T-cell (primary cell): ENCODE measurements around the gene OSBPL10. TPM values are rescaled to one million over a fixed set of nuclear protein-coding genes. Genes with fewer than 3 reads are reported as not detected.

ENCODE experiments used
- ATAC-seq, 4 experiments: fragments of 200-7000 bp in 3 of 4; fragments of 150-1000 bp in 1 of 4; cut with Tn5 transposase; replicated peaks in 1 of 4; 1 replicate in 3 of 4; 2 replicates in 1 of 4; pipeline ENCODE4 v1.10.0; 2021; ENCODE audit warnings: moderate library complexity in 3 of 4, mild to moderate bottlenecking in 2 of 4, moderate number of reproducible peaks in 1 of 4
- CTCF ChIA-PET, 2 donors: fragments of 300-600 bp; sonication (Branson Sonifier 250); formaldehyde crosslinking; loops; one replicate each; lab custom pipeline; 2022; ENCODE audit warnings: antibody characterized with exemption in 2 of 2; lab: Charles Lee
- POLR2A ChIA-PET, 2 donors: fragments of 300-600 bp; sonication (Branson Sonifier 250); formaldehyde crosslinking; loops; one replicate each; lab custom pipeline; 2022; ENCODE audit warnings: antibody characterized with exemption in 2 of 2; lab: Charles Lee
- DNase-seq, 35 experiments: peaks; one replicate each; pipeline versions ENCODE4 v3.0.0 to v3.0.0-alpha.2; 2013 to 2023
- H3K27ac ChIP-seq: one replicate; pipeline ENCODE4 v1.5.1; 2013; ENCODE audit warnings: low read length
- H3K27me3 ChIP-seq, 2 experiments: replicated peaks in 1 of 2; 1 replicate in 1 of 2; 2 replicates in 1 of 2; pipeline versions ENCODE4 v1.6.1 to v1.7.0; 2013; ENCODE audit warnings: low read length in 1 of 2, mixed read lengths in 1 of 2; ENCODE audit not compliant: control insufficient read depth in 2 of 2, insufficient read depth in 2 of 2; ENCODE audit errors: extremely low read depth in 1 of 2
- H3K36me3 ChIP-seq, 2 donors: 1 replicate in 1 of 2; 2 replicates in 1 of 2; pipeline versions ENCODE4 v1.6.1 to v1.7.0; 2013; ENCODE audit warnings: low read length in 1 of 2; ENCODE audit not compliant: control insufficient read depth in 2 of 2, insufficient read depth in 1 of 2; ENCODE audit errors: extremely low read depth in 1 of 2
- H3K4me1 ChIP-seq, 2 experiments: 1 replicate in 1 of 2; 2 replicates in 1 of 2; pipeline versions ENCODE4 v1.6.1 to v1.7.0; 2013; ENCODE audit warnings: low read length in 2 of 2, mixed read lengths in 1 of 2; ENCODE audit not compliant: insufficient read depth in 2 of 2, control insufficient read depth in 1 of 2; ENCODE audit errors: extremely low read depth in 1 of 2
- H3K4me3 ChIP-seq, 2 donors: 1 replicate in 1 of 2; 2 replicates in 1 of 2; pipeline versions ENCODE4 v1.5.1 to v1.7.0; 2013; ENCODE audit warnings: mild to moderate bottlenecking in 2 of 2, low read length in 1 of 2, moderate library complexity in 1 of 2; ENCODE audit not compliant: control insufficient read depth in 1 of 2; ENCODE audit errors: extremely low read depth in 1 of 2
- H3K9me3 ChIP-seq: 2 replicates; pipeline ENCODE4 v1.7.0; 2013
- H3K27ac Mint-ChIP-seq, 2 donors: one replicate each; pipeline ENCODE4 v1.8.0; 2020 to 2021; ENCODE audit warnings: mild to moderate bottlenecking in 2 of 2, mixed read lengths in 2 of 2
- H3K27me3 Mint-ChIP-seq, 2 donors: one replicate each; pipeline ENCODE4 v1.8.0; 2021 to 2022; ENCODE audit warnings: mixed read lengths in 2 of 2
- H3K36me3 Mint-ChIP-seq: one replicate; pipeline ENCODE4 v1.8.0; 2021; ENCODE audit warnings: mixed read lengths
- H3K4me1 Mint-ChIP-seq, 3 donors: one replicate each; pipeline ENCODE4 v1.8.0; 2020 to 2022; ENCODE audit warnings: mixed read lengths in 3 of 3, mild to moderate bottlenecking in 1 of 3
- H3K4me3 Mint-ChIP-seq, 3 donors: one replicate each; pipeline ENCODE4 v1.8.0; 2020 to 2022; ENCODE audit warnings: mild to moderate bottlenecking in 3 of 3, mixed read lengths in 3 of 3, moderate library complexity in 3 of 3
- H3K9me3 Mint-ChIP-seq, 3 donors: one replicate each; pipeline ENCODE4 v1.8.0; 2020 to 2022; ENCODE audit warnings: mixed read lengths in 3 of 3
- WGBS: methylation state at CpG from one replicate; pipeline ENCODE4 v1.1.5; 2013; ENCODE audit warnings: missing lambda C conversion rate; ENCODE audit not compliant: insufficient coverage; 5-methylcytosine and 5-hydroxymethylcytosine counted together
- total RNA-seq, 35 experiments: library from RNA in 6 of 35; stranded (reverse) in 6 of 35; fragments of 120-200 nt in 1 of 35; gene quantifications; one replicate each; pipeline versions ENCODE4 v1.2.1 to v1.2.4 and lab custom pipeline; 2013 to 2026

Gene OSBPL10
- total RNA-seq, 5 donors from 2014 or later (not counting 1 experiment from before 2014, with no cell fraction given) = 0.77 to 10.4 (median 2.1) TPM

GRCh38 chr3:31713816-31714215 lies 267.2 kb downstream of the OSBPL10 start:
- ChIA-PET CTCF (interaction anchor here in 1 of 2 donors (0.8 kb wide), 1 partner anchor 1180 kb away, joined by 3 read pairs; no protein-coding TSS in a partner anchor), POLR2A (no interaction called here)
- H3K27me3 Mint-ChIP-seq = peaks cover 5 to 6% of the 10 kb centered on the region in 2 donors
- Histone ChIP-seq H3K27me3 (peaks cover 0 to 9% of the 10 kb centered on the region in 2 experiments), H3K4me3 (no peak overlapping the region), H3K9me3 (no peaks in the 10 kb centered on the region), H3K4me1 (no peaks in the 10 kb centered on the region), H3K36me3 (no peaks in the 10 kb centered on the region), H3K27ac (no peak overlapping the region)
- H3K9me3 Mint-ChIP-seq = no peaks in the 10 kb centered on the region
- H3K4me3 Mint-ChIP-seq = no peak overlapping the region
- H3K4me1 Mint-ChIP-seq = no peaks in the 10 kb centered on the region
- DNase-seq = no peak
- no peak for ATAC-seq
- no peaks in the 10 kb centered on the region for H3K36me3 Mint-ChIP-seq
- no CpG with 5 or more reads among the region's 5 CpGs for WGBS
- no peak overlapping the region for H3K27ac Mint-ChIP-seq

DNA sequence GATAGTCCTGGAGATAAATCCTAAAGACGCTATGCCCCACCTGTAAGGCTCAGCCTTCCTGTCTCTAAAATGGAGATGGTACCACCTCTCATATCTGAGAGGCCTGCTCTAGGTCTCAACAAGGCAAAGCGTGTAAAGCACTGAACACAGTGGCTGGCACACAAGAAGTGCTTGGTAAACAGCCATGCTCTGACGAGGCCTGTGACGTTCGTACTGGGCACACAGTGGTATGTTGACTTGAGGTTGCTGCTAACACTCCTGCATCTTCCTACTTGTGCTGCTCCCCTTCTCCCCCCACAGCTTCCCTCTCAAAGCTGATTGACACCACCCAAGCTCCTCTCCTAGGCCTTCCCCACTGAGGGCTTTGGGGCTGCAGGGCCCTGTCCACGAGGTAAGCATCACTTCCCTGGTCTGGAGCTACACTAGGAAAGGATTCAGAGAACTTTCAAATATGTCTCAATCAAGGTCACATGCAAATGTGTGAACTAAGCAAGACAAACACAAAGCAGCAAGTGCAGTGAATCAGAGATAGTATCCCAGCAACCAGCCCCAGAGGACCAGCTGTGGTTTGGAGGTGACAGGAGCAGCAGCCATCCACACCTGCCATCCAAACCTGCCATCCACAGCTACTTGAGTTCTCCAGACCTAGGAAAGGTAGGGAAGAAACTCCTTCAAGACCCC lies 270.8 kb downstream of the OSBPL10 start:
- ATAC-seq (no peak), DNase-seq (no peak)
- Histone ChIP-seq H3K4me1 (no peaks in the 10 kb centered on the region), H3K9me3 (no peaks in the 10 kb centered on the region), H3K36me3 (no peaks in the 10 kb centered on the region), H3K4me3 (no peak overlapping the region), H3K27ac (no peak overlapping the region), H3K27me3 (peaks cover 0 to 5% of the 10 kb centered on the region in 2 experiments)
- Mint-ChIP-seq H3K27me3 (peaks cover 0 to 3% of the 10 kb centered on the region in 2 donors), H3K27ac (no peak overlapping the region), H3K4me3 (no peak overlapping the region), H3K9me3 (no peaks in the 10 kb centered on the region), H3K4me1 (peaks cover 0 to under 1% (median 0%) of the 10 kb centered on the region in 3 donors), H3K36me3 (no peaks in the 10 kb centered on the region)
- ChIA-PET POLR2A (no interaction called here), CTCF (interaction anchor here in 1 of 2 donors (0.6 kb wide), 2 partner anchors 144 to 314 kb away, joined by 3 read pairs; no protein-coding TSS in a partner anchor)
- WGBS = 88% methylated on average over 5 of the region's 6 CpGs

GRCh38 chr3:31709526-31709925 lies 271.5 kb downstream of the OSBPL10 start:
- Mint-ChIP-seq H3K36me3 (no peaks in the 10 kb centered on the region), H3K27ac (no peak overlapping the region), H3K4me1 (peaks cover 3 to 7% (median 3%) of the 10 kb centered on the region in 3 donors), H3K4me3 (no peak overlapping the region), H3K27me3 (peaks cover 0 to 8% of the 10 kb centered on the region in 2 donors), H3K9me3 (no peaks in the 10 kb centered on the region)
- H3K36me3 ChIP-seq = no peaks in the 10 kb centered on the region
- DNase-seq (no peak), ATAC-seq (no peak)
- ChIA-PET CTCF (no interaction called here), POLR2A (no interaction called here)
- no peaks in the 10 kb centered on the region for H3K4me1 ChIP-seq
- H3K27me3 ChIP-seq = peaks cover 0 to 10% of the 10 kb centered on the region in 2 experiments
- H3K4me3 ChIP-seq = no peak overlapping the region
- WGBS = 98% methylated on average over 4 of the region's 4 CpGs
- no peaks in the 10 kb centered on the region for H3K9me3 ChIP-seq
- H3K27ac ChIP-seq = no peak overlapping the region

DNA sequence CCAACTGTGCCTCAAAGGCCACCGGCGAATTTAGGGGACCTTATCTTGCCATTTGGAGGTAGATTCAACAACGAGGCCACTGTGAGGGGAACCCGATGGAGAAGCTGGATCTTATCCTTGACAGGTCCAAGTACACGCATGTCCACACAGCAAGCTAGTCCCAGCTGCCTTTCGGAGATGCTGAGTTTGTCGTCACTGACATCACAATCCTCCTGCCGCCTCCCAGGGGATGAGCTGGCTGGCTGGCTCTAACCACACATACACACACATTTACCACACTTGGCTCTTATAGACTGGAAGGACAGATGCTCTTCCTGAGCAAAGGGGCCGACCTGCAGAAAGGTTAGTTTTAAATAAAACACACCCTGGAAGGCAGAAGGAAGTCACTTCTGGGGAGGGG lies 272.1 kb downstream of the OSBPL10 start:
- DNase-seq (no peak), ATAC-seq (no peak)
- no peaks in the 10 kb centered on the region for H3K9me3 Mint-ChIP-seq
- no peak overlapping the region for H3K27ac Mint-ChIP-seq
- Histone ChIP-seq H3K9me3 (no peaks in the 10 kb centered on the region), H3K4me3 (no peak overlapping the region), H3K36me3 (no peaks in the 10 kb centered on the region), H3K27me3 (peaks cover 0 to 11% of the 10 kb centered on the region in 2 experiments), H3K27ac (no peak overlapping the region), H3K4me1 (no peaks in the 10 kb centered on the region)
- H3K36me3 Mint-ChIP-seq = no peaks in the 10 kb centered on the region
- H3K4me3 Mint-ChIP-seq = no peak overlapping the region
- peaks cover 0 to 7% of the 10 kb centered on the region in 2 donors for H3K27me3 Mint-ChIP-seq
- WGBS = 77% methylated on average over 7 of the region's 9 CpGs
- ChIA-PET POLR2A (no interaction called here), CTCF (no interaction called here)
- H3K4me1 Mint-ChIP-seq = peaks cover 3 to 7% (median 3%) of the 10 kb centered on the region in 3 donors

DNA sequence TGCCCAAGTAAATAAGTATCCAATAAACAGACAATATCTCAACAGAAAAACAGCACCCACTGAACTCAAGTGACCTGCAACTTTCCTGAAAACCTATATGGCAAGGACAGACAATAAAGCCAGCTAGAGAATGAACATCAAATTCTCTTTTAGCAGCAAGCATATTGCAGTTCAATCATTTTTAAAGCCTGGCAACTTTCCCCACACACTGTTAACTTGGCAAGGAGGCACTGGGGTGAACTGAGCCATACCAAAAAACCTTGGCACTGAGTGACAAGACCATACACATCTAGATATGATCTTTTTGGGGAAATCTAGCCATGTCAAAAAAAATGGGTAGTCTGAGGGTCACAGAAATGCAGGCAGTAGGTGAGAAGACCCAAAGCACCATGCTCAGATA lies 273.8 kb downstream of the OSBPL10 start:
- H3K9me3 ChIP-seq = no peaks in the 10 kb centered on the region
- H3K36me3 Mint-ChIP-seq = no peaks in the 10 kb centered on the region
- no peaks in the 10 kb centered on the region for H3K4me1 ChIP-seq
- ChIA-PET CTCF (interaction anchor here in 1 of 2 donors (0.6 kb wide), 1 partner anchor 11 kb away, joined by 3 read pairs; no protein-coding TSS in a partner anchor), POLR2A (no interaction called here)
- H3K27me3 Mint-ChIP-seq = peaks cover 8 to 13% of the 10 kb centered on the region in 2 donors
- H3K4me1 Mint-ChIP-seq = peaks cover 3 to 7% (median 3%) of the 10 kb centered on the region in 3 donors
- H3K27ac ChIP-seq = no peak overlapping the region
- no peak for DNase-seq
- no peak overlapping the region for H3K4me3 Mint-ChIP-seq
- H3K27ac Mint-ChIP-seq = no peak overlapping the region
- ATAC-seq = no peak
- no peaks in the 10 kb centered on the region for H3K36me3 ChIP-seq
- no peaks in the 10 kb centered on the region for H3K9me3 Mint-ChIP-seq
- H3K27me3 ChIP-seq = peaks cover 0 to 13% of the 10 kb centered on the region in 2 experiments
- no peak overlapping the region for H3K4me3 ChIP-seq

DNA sequence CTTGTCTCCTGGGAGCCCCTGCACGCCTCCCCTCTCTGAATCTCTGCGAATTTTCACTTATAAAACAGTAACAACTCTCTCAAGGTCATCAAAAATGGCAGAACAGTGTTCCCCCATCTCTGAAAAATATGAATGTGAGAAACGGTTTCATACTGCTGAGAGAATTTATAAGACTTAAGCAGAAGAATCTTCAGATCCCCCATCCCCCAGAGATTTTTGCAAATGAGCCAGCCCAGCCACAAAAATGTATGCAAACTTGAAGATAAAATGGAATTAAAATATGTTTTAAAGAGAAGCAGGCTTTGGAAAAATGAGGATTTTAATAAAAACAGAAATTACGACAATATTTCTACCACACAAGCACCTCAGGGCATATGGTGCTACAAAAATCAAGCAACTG lies 275.3 kb downstream of the OSBPL10 start:
- Histone ChIP-seq H3K4me1 (no peaks in the 10 kb centered on the region), H3K27me3 (peaks cover 0 to 21% of the 10 kb centered on the region in 2 experiments), H3K36me3 (no peaks in the 10 kb centered on the region), H3K27ac (no peak overlapping the region), H3K9me3 (no peaks in the 10 kb centered on the region), H3K4me3 (no peak overlapping the region)
- WGBS = no CpG with 5 or more reads among the region's 4 CpGs
- no peak overlapping the region for H3K4me3 Mint-ChIP-seq
- ATAC-seq (no peak), DNase-seq (no peak)
- no peaks in the 10 kb centered on the region for H3K9me3 Mint-ChIP-seq
- H3K27me3 Mint-ChIP-seq = peaks cover 18 to 19% of the 10 kb centered on the region in 2 donors
- CTCF ChIA-PET = no interaction called here
- H3K4me1 Mint-ChIP-seq = peaks cover 3 to 7% (median 3%) of the 10 kb centered on the region in 3 donors
- no peak overlapping the region for H3K27ac Mint-ChIP-seq
- POLR2A ChIA-PET = no interaction called here
- H3K36me3 Mint-ChIP-seq = no peaks in the 10 kb centered on the region
